ENCODE data around the gene GNAI2. TPM values are rescaled to one million over a fixed set of nuclear protein-coding genes. Genes with fewer than 3 reads are reported as not detected.

Gene GNAI2
- total and polyA plus RNA-seq, 2 donors (not counting 3 experiments of a cell fraction or from before 2014, with no cell fraction given): 767 to 1,875 TPM

- BruUV-seq (replicated peaks): no TSS peak
- Histone ChIP-seq H3K4me3 (replicated peaks in 1 of 3; ENCODE audit: insufficient read depth in 1 of 3, low read depth in 1 of 3, low read length in 3 of 3) (no peak overlapping the region), H3K36me3 (ENCODE audit: control insufficient read depth in 2 of 2, extremely low read depth in 1 of 2, insufficient read depth in 2 of 2, low read length in 2 of 2) (no peaks in the 10 kb centered on the region), H3K9ac (replicated peaks; ENCODE audit: extremely low read depth, insufficient read depth, low read length) (no peak overlapping the region), H3K9me1 (replicated peaks; ENCODE audit: control insufficient read depth, extremely low read depth, insufficient read depth, low read length) (no peaks in the 10 kb centered on the region), H3K27ac (ENCODE audit: insufficient read depth, low read depth, low read length) (no peak overlapping the region), H4K20me1 (replicated peaks; ENCODE audit: control insufficient read depth, extremely low read depth, insufficient read depth, low read length) (no peaks in the 10 kb centered on the region), H3K9me3 (replicated peaks; ENCODE audit: control insufficient read depth, insufficient read depth, low read length) (no peaks in the 10 kb centered on the region), H3K4me1 (ENCODE audit: control insufficient read depth, extremely low read depth, insufficient read depth, low read length) (peaks cover 25% of the 10 kb centered on the region), H3K4me2 (ENCODE audit: insufficient read depth, low read length) (no peak overlapping the region), H3K27me3 (ENCODE audit: control insufficient read depth in 2 of 2, insufficient read depth in 2 of 2, low read length in 2 of 2) (no peaks in the 10 kb centered on the region), H2AFZ (ENCODE audit: low read depth, low read length) (no peak overlapping the region), H3K79me2 (ENCODE audit: control insufficient read depth, insufficient read depth, low read length) (no peaks in the 10 kb centered on the region)
- FAIRE-seq: no peak
- intact Hi-C loops (cut with micrococcal nuclease): no loop called here
- dilution Hi-C loops (cut with MboI; ENCODE audit: extremely low pct_ligation_motif_present, low sequenced_read_pairs): no loop called here
- ChIA-PET POLR2A (no interaction called here), CTCF (no interaction called here)
- TF ChIP-seq EZH2 (IDR thresholded peaks at IDR 0.05; ENCODE audit: borderline replicate concordance, low read depth, low read length, severe bottlenecking): no peak
- no peak for TF ChIP-seq CTCF (IDR thresholded peaks at IDR 0.05; ENCODE audit: extremely low read depth in 1 of 2, insufficient read depth in 1 of 2, low read depth in 1 of 2, low read length in 2 of 2)
- no peak for TF ChIP-seq POLR2AphosphoS5 (IDR thresholded peaks at IDR 0.05; ENCODE audit: insufficient read depth, low read depth, low read length)
- no peak for TF ChIP-seq MAX (IDR thresholded peaks at IDR 0.05; ENCODE audit: insufficient read depth, insufficient read length)
- TF ChIP-seq POLR2A (IDR thresholded peaks at IDR 0.05; ENCODE audit: low read depth, low read length): no peak
- no peak for TF ChIP-seq FOS (IDR thresholded peaks at IDR 0.05; ENCODE audit: borderline replicate concordance, insufficient read depth, low read length)
- TF ChIP-seq MYC (IDR thresholded peaks at IDR 0.05; ENCODE audit: low read depth, low read length): no peak
- TF ChIP-seq JUN (IDR thresholded peaks at IDR 0.05; ENCODE audit: borderline replicate concordance, insufficient read depth, insufficient read length, low read depth): no peak
- no peak for TF ChIP-seq GATA2 (IDR thresholded peaks at IDR 0.05; ENCODE audit: insufficient read depth, insufficient read length, low read depth, low read length)
- DNase-seq (ENCODE audit: low read depth, low spot score): no peak
Measured at GRCh38 chr3:50297384-50297775, 61.4 kb downstream of the GNAI2 start.

All from endothelial cell of umbilical vein (primary cell).